IgD-negative memory B cell (primary cell): Measurements from ENCODE around the gene PPP5C. TPM values are rescaled to one million over a fixed set of nuclear protein-coding genes. Genes with fewer than 3 reads are reported as not detected.
"Not testable (repeated sequence)": the region's sequence is repeated elsewhere in the genome, so short reads cannot be mapped to it uniquely, and the experiment has no call there.

ENCODE experiments used
- H3K27ac Mint-ChIP-seq, 3 donors: one replicate each; pipeline ENCODE4 v1.8.0; 2020 to 2022; ENCODE audit warnings: mild to moderate bottlenecking in 3 of 3, mixed read lengths in 3 of 3, moderate library complexity in 1 of 3
- H3K27me3 Mint-ChIP-seq: one replicate; pipeline ENCODE4 v1.8.0; 2021; ENCODE audit warnings: mixed read lengths
- H3K36me3 Mint-ChIP-seq: one replicate; pipeline ENCODE4 v1.8.0; 2020; ENCODE audit warnings: mild to moderate bottlenecking, mixed read lengths
- H3K4me1 Mint-ChIP-seq, 3 donors: one replicate each; pipeline ENCODE4 v1.8.0; 2020 to 2022; ENCODE audit warnings: mixed read lengths in 3 of 3, mild to moderate bottlenecking in 1 of 3
- H3K4me3 Mint-ChIP-seq, 4 donors: one replicate each; pipeline ENCODE4 v1.8.0; 2020 to 2022; ENCODE audit warnings: mild to moderate bottlenecking in 4 of 4, mixed read lengths in 4 of 4, moderate library complexity in 3 of 4
- H3K9me3 Mint-ChIP-seq, 3 donors: one replicate each; pipeline ENCODE4 v1.8.0; 2020 to 2021; ENCODE audit warnings: mixed read lengths in 3 of 3, mild to moderate bottlenecking in 1 of 3
- polyA plus RNA-seq: library from polyadenylated mRNA; unstranded; fragments of 300-500 nt; fragmentation: Illumina TruSeq; gene quantifications from one replicate; pipeline ENCODE4 v1.2.3, GENCODE V29; 2021

The PPP5C gene, protein sequence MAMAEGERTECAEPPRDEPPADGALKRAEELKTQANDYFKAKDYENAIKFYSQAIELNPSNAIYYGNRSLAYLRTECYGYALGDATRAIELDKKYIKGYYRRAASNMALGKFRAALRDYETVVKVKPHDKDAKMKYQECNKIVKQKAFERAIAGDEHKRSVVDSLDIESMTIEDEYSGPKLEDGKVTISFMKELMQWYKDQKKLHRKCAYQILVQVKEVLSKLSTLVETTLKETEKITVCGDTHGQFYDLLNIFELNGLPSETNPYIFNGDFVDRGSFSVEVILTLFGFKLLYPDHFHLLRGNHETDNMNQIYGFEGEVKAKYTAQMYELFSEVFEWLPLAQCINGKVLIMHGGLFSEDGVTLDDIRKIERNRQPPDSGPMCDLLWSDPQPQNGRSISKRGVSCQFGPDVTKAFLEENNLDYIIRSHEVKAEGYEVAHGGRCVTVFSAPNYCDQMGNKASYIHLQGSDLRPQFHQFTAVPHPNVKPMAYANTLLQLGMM
- 32.9 TPM for polyA plus RNA-seq

DNA sequence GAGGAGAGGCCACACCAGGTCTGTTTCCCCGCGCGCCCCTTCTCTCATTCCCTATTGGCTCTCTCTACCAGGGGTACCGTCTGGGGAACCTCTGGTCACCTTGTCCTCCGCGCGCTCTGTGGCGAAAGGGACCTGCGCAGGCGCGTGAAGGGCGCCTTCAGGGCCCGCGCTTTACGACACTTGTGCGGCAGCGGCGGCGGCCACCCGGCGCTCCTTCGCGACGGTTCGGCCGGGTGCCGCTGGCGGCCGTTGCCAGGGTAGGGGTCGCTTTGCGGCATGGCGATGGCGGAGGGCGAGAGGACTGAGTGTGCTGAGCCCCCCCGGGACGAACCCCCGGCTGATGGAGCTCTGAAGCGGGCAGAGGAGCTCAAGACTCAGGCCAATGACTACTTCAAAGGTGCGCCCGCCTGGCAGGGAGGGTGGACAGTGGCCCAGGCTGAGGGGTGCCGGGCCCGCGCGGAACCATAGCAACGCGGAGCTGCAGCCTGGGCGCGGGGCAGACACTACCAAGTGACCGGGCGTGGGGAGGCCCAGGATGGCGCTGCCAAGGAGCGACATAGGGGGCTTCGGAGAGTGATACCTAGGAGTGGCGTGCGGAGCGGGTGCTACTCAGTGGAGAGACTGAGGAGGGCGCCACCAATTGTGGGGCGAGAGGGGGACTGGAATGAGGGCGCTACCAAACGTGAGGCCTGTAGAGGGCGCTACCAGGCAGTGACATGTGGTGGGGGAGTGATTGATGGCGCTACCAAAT lies at the start of gene PPP5C:
Gene PPP5C (plus strand): TSS at position 267 of the 751 bp plus-strand sequence. CDS start 10 bp downstream, at position 277.
- Mint-ChIP-seq H3K27ac (peak within 1 kb of the TSS; percentile 79 to 90 (median 83)), H3K27me3 (peaks cover 9% of the 10 kb centered on the region), H3K36me3 (peaks cover 4% of the 10 kb centered on the region), H3K4me1 (peaks cover 42 to 51% (median 46%) of the 10 kb centered on the region in 3 donors), H3K9me3 (no peaks in the 10 kb centered on the region), H3K4me3 (peak within 1 kb of the TSS; percentile 94 to 98 (median 96))

DNA sequence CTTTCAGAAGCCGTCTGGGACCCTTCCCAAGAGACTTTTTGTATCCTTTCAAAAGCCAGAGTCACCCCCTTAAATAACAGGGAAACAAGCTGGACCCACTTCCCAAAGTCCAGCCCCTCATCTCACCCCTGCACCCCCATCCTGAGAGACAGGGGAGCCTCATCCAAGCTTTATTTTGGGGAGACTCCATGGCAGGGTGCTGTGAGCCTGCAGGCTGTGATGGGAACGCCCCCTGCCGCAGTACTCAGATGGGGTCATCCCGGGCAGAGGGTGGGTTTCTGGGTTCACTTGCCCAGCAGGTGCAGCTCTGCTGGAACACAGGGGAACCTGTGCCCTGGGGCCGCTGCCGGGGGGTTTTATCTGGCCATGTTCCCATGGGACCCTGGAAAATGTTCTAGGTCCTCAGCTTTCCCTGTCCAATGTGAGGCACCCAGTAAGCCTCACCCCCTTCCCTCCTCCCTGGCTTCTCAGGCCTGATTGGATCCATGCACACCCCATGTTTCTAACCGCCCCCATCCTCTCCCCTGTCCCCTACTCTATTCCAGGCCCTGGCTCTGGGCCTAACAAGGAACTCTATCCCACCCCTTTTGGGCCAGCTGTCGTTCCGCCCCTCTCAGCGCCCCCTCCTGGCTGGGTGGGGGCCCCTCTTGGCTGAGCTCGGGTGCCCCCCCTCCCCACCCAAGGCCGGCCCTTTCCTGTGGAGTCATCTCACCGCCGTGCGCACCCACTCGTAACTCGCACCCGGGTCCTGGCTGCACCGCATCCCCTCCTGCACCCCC lies 49.0 kb upstream of the PPP5C start:
- Mint-ChIP-seq H3K4me3 (no peak overlapping the region), H3K36me3 (peaks cover 5% of the 10 kb centered on the region), H3K27ac (no peak overlapping the region), H3K27me3 (peaks cover 21% of the 10 kb centered on the region), H3K4me1 (peaks cover 0 to 1% (median 0%) of the 10 kb centered on the region in 3 donors), H3K9me3 (peaks cover 0 to 3% (median 0%) of the 10 kb centered on the region in 3 donors)

DNA sequence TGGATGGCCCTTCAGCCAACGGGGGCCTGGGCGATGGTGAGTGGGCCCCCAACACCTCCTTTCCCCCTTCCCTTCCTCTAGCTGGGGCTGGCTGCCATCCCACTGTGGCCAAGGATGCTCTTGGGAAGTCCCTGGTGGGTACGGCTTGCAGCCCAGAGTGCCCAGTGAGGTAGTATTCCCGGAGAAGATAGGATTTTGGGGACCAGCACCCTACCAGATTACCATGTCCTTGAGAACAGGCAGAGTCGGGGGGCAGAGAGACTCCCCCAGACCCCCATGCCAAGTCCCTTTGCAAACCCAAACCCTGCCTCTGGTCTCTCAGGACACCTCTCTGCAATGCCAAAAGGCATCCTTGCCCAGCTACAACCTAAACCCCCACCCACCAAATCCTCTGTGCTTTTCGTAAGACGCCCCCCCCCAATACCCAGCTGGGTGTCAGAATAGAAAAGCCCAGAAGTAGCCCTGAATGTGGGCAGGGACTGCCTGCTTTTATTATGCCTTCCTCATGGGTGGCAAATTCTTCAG lies 48.3 kb upstream of the PPP5C start:
- Mint-ChIP-seq H3K4me1 (peaks cover 0 to 1% (median 0%) of the 10 kb centered on the region in 3 donors), H3K36me3 (peaks cover 5% of the 10 kb centered on the region), H3K9me3 (peaks cover 0 to 3% (median 0%) of the 10 kb centered on the region in 3 donors), H3K4me3 (no peak overlapping the region), H3K27ac (no peak overlapping the region), H3K27me3 (peaks cover 21% of the 10 kb centered on the region)

DNA sequence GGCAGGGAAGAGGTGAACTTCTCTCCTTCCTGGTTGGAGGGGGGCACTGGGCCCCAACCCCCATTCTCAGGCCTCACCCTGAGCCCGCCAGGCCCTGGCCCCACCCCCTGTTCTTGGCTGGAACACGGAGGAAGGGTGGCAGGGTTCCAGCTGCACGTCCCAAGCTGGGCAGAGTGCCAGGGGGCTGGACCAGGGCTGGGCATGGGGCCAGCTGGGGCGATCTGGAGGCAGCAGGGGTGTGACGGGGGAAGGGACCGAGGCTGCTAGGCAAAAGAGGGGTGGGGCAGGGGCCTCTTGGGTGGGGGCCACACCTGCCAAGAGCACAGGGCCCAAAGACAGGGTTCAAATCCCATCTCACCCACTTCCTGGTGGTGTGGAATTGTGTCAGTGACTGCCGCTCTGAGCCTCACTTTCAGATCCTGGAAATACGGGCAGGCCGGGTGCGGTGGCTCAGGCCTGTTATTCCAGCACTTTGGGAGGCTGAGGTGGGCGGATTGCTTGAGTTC lies 47.8 kb upstream of the PPP5C start:
- Mint-ChIP-seq H3K27ac (no peak overlapping the region), H3K27me3 (peaks cover 21% of the 10 kb centered on the region), H3K9me3 (peaks cover 0 to 3% (median 2%) of the 10 kb centered on the region in 3 donors), H3K36me3 (peaks cover 5% of the 10 kb centered on the region), H3K4me1 (peaks cover 0 to 1% (median 0%) of the 10 kb centered on the region in 3 donors), H3K4me3 (no peak overlapping the region)

DNA sequence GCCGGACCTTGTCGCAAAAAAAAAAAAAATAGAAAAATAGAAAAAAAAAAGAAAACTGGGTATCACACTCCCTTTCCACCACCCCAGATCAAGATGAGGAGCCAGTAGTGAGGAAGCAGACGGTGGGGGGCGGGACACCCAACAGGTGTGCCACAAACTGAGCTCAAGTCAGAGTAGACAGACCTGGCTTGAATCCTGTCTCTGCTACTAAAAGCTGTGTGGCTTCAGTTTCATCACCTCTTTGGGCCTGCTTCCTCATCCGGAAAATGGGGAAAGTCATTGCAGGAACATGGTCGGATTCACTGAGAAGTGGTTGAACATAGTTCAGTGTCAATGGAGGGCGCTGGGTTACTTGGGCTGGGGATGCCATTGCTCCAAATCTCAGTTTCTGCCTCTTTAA lies 47.2 kb upstream of the PPP5C start:
- H3K27ac Mint-ChIP-seq, result no peak overlapping the region
- H3K4me1 Mint-ChIP-seq, result no peaks in the 10 kb centered on the region
- H3K36me3 Mint-ChIP-seq, result peaks cover 2% of the 10 kb centered on the region
- peaks cover 16% of the 10 kb centered on the region for H3K27me3 Mint-ChIP-seq
- H3K9me3 Mint-ChIP-seq, result peaks cover 2 to 4% (median 3%) of the 10 kb centered on the region in 3 donors
- no peak overlapping the region for H3K4me3 Mint-ChIP-seq

DNA sequence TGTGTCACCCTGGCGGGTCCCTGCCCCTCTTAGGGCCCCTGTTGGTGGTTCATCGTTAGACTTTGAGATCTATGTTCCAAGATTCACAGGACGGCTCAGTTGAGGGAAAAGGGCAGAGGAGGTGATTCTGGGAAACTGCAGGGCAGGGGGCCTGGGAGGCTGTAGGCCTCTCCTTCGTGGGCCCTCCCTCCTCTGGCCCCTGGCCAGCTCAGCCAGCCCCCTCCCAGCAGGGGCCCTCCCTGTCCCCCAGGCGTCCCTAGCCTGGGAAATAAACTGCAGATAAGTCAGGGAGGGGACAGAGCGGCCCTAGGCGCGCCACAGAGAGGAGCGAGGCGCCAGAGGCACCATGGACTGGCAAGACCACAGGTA lies 43.6 kb upstream of the PPP5C start:
- Mint-ChIP-seq H3K27ac (no peak overlapping the region), H3K27me3 (peaks cover 5% of the 10 kb centered on the region), H3K4me1 (no peaks in the 10 kb centered on the region), H3K4me3 (no peak overlapping the region), H3K36me3 (peaks cover 3% of the 10 kb centered on the region), H3K9me3 (peaks cover 4 to 12% (median 6%) of the 10 kb centered on the region in 3 donors)

DNA sequence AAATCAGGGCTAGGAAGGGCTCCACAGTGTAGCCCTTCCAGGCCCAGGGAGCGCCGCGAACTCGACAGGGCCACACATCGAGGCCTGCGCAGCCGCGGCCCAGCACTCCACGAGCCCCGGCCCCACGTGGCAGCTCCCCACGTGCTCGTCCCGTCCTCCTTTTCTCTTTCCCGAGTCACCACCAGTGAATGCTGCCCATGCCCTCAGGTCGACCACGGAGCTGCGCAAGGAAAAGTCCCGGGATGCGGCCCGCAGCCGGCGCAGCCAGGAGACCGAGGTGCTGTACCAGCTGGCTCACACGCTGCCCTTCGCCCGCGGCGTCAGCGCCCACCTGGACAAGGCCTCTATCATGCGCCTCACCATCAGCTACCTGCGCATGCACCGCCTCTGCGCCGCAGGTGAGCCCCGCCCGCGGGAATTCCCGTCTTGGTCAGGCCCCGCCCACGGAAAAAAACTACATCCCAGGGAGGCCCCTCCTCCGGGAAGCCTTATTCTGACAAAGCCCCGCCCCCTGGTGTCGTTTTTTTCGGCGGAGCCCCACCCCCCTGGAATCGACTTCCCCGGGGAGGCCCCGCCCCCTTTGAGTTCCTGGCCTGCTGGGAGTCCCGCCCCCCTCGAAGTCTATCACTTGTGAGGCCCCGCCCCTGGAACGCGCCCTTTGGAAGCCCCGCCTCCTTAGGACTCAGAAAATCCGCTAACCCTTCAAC lies 43.0 kb upstream of the PPP5C start:
- Mint-ChIP-seq H3K9me3 (peaks cover 4 to 12% (median 6%) of the 10 kb centered on the region in 3 donors), H3K27ac (no peak overlapping the region), H3K4me3 (no peak overlapping the region), H3K4me1 (no peaks in the 10 kb centered on the region), H3K27me3 (peaks cover 4% of the 10 kb centered on the region), H3K36me3 (peaks cover 3% of the 10 kb centered on the region)

DNA sequence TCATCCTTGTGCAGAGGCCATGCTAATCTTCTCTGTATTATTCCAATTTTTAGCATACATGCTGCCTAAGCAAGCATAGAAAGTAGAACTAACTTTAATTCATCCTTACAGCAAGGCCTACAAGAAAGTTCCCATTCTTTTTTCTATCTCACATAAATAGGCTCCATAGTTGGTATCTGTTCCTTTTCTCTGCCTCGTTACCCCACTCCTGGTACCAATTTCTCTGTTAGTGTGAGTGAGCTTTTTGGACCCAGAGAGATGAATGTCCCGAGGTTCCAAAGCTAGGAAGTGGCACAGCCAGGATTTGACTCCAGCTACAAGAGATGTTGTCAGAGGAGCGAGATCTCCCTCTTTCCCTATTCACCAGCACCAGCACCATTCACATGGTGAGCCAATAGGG lies 40.4 kb upstream of the PPP5C start:
- Mint-ChIP-seq H3K27ac (no peak overlapping the region), H3K9me3 (peaks cover 6 to 12% (median 8%) of the 10 kb centered on the region in 3 donors), H3K4me1 (no peaks in the 10 kb centered on the region), H3K27me3 (no peaks in the 10 kb centered on the region), H3K4me3 (no peak overlapping the region), H3K36me3 (peaks cover 3% of the 10 kb centered on the region)

DNA sequence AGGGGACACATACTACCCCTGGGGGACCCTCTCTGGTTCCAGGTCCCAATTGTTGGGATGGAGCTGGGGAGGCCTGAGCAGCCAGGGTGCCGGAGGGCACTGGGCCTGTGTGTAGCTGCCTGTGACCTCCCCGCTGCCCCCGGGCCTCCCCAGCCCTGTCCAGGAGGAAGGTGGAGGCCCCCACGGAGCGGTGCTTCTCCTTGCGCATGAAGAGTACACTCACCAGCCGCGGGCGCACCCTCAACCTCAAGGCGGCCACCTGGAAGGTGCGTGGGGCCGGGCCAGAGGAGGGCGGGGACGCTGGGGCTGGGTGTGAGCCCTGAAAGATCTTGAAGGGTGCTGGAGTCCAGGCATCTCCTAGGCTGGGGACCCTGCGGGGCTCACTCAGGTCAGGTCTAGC lies 38.4 kb upstream of the PPP5C start:
- Mint-ChIP-seq H3K4me1 (no peaks in the 10 kb centered on the region), H3K9me3 (peaks cover 6 to 12% (median 8%) of the 10 kb centered on the region in 3 donors), H3K27ac (no peak overlapping the region), H3K4me3 (no peak overlapping the region), H3K36me3 (peaks cover 3% of the 10 kb centered on the region), H3K27me3 (peaks cover 2% of the 10 kb centered on the region)

DNA sequence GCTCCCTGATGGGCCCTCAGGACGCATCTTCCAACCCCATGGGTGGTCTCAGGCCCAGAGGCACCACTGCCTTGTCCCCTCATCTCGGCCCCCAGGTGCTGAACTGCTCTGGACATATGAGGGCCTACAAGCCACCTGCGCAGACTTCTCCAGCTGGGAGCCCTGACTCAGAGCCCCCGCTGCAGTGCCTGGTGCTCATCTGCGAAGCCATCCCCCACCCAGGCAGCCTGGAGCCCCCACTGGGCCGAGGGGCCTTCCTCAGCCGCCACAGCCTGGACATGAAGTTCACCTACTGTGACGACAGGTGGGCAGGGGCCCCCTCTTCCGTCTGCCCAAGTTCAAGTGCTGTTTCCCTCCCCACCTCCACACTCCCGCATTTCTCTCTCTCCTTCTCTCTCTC lies 37.8 kb upstream of the PPP5C start:
- peaks cover 2% of the 10 kb centered on the region for H3K27me3 Mint-ChIP-seq
- no peak overlapping the region for H3K4me3 Mint-ChIP-seq
- H3K9me3 Mint-ChIP-seq, result peaks cover 6 to 12% (median 6%) of the 10 kb centered on the region in 3 donors
- no peak overlapping the region for H3K27ac Mint-ChIP-seq
- peaks cover 3% of the 10 kb centered on the region for H3K36me3 Mint-ChIP-seq
- H3K4me1 Mint-ChIP-seq, result no peaks in the 10 kb centered on the region

DNA sequence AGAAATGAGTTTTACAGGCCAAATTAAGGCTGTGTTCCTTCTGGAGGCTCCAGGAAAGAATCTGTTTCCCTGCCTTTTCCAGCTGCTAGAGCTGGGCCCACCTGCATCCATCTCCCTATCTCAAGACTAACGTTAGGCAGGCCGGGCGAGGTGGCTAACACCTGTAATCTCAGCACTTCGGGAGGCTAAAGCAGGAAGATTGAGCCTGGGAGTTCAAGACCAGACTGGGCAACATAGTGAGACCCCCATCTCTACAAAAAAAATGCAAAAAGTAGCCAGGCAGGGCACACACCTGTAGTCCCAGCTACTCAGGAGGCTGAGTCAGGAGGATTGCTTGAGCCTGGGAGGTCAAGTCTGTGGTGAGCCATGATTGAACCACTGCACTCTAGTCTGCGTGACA lies 35.4 kb upstream of the PPP5C start:
- no peak overlapping the region for H3K4me3 Mint-ChIP-seq
- H3K9me3 Mint-ChIP-seq, result peaks cover 2 to 11% (median 4%) of the 10 kb centered on the region in 3 donors
- peaks cover 3% of the 10 kb centered on the region for H3K36me3 Mint-ChIP-seq
- H3K4me1 Mint-ChIP-seq, result no peaks in the 10 kb centered on the region
- H3K27me3 Mint-ChIP-seq, result peaks cover 2% of the 10 kb centered on the region
- no peak overlapping the region for H3K27ac Mint-ChIP-seq

DNA sequence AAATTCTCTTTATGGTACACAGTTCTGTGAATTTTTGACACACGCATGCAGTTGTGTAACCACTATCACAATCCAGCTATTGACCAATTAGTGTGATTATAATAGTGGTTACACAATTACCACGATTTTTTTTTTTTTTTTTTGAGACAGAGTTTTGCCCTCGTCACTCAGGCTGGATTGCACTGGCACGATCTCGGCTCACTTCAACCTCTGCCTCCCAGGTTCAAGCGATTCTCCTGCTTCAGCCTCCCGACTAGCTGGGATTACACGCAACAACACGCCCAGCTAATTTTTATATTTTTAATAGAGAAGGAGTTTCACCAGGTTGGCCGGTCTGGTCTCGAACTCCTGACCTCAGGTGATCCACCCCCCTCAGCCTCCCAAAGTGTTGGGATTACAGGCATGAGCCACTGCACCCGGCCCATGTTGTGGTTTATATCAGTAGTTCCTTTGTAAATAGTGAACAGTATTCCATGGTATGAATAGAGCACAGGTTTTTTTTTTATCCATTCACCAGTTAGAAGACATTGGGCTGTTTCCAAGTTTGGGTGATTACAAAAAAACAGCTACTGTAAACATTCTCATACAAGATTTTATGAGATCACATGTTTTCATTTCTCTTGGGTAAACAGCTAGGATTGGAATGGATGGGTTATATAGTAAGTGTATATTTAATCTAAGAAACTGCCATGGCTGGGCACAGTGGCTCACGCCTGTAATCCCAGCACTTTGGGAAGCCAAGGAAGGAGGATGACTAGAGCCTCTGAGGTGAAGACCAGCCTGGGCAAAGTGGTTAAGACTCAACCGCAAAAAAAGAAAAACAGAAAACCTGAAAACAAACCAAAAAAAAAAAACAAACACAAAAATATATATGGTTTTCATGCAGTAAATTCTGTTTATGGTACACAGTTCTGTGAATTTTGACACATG lies 33.1 kb upstream of the PPP5C start:
- H3K36me3 Mint-ChIP-seq, result not testable (repeated sequence)

DNA sequence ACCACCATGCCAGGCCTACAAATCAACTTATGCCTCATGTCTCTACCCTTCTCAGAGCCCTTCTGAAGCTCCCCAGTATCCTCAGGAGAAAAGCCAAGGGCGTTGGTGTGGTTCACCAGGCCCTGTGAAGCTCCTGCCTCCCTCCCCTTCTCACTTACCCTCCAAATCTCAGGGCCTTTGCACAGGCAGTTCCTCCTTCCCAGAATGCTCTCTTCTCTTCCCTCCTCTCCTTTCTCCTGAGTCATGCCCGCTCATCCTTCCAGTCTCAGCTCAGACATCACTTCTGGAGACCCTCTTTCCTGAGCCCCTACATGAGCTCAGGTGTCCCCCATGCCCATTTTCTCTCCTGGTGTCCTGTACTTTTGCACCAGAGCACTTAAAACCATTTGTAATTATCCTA lies 29.5 kb upstream of the PPP5C start:
- Mint-ChIP-seq H3K27me3 (peaks cover 2% of the 10 kb centered on the region), H3K36me3 (no peaks in the 10 kb centered on the region), H3K4me1 (peaks cover 0 to 4% (median 0%) of the 10 kb centered on the region in 3 donors), H3K9me3 (peaks cover 0 to 3% (median 0%) of the 10 kb centered on the region in 3 donors), H3K27ac (no peak overlapping the region), H3K4me3 (no peak overlapping the region)

More for the DNA sequence above, 33.1 kb upstream of the PPP5C start:
- H3K9me3 Mint-ChIP-seq, H3K27ac Mint-ChIP-seq, H3K4me3 Mint-ChIP-seq, H3K27me3 Mint-ChIP-seq, H3K4me1 Mint-ChIP-seq: not testable (repeated sequence)
